H1 (cell line): ENCODE results near the gene TC2N. TPM values are rescaled to one million over a fixed set of nuclear protein-coding genes. Genes with fewer than 3 reads are reported as not detected.

Source experiments
- CTCF ChIA-PET: fragments of 300-600 bp; sonication (Branson Sonifier 250); formaldehyde crosslinking; loops from one replicate; lab custom pipeline; 2021; ENCODE audit not compliant: partially characterized antibody; lab: Charles Lee
- POLR2A ChIA-PET: fragments of 300-600 bp; sonication (Branson Sonifier 250); formaldehyde crosslinking; loops from one replicate; lab custom pipeline; 2021; ENCODE audit warnings: inconsistent platforms; ENCODE audit not compliant: partially characterized antibody; lab: Charles Lee
- DNase-seq, 2 experiments: peaks; one replicate each; pipeline versions ENCODE4 v3.0.0 to v3.0.0-alpha.2; 2010 to 2022; ENCODE audit warnings: low spot score in 2 of 2, low read depth in 1 of 2, mixed read lengths in 1 of 2
- FAIRE-seq: peaks from 2 replicates; lab custom pipeline; 2011; peaks lifted over from hg19 to GRCh38; lab: Jason Lieb, UNC
- H2AFZ ChIP-seq: 2 replicates; pipeline ENCODE4 v1.8.1; 2012; ENCODE audit warnings: low read length, inconsistent platforms
- H2AK5ac ChIP-seq: 2 replicates; pipeline ENCODE4 v1.6.1; 2013; ENCODE audit warnings: low read depth, low read length
- H2BK120ac ChIP-seq: replicated peaks from 2 replicates; pipeline ENCODE3; 2013; ENCODE audit warnings: low read depth, low read length, inconsistent platforms
- H2BK12ac ChIP-seq: 2 replicates; pipeline ENCODE4 v1.6.1; 2013; ENCODE audit warnings: low read depth, low read length
- H2BK15ac ChIP-seq: 2 replicates; pipeline ENCODE4 v1.6.1; 2013; ENCODE audit warnings: low read length
- H2BK20ac ChIP-seq: 2 replicates; pipeline ENCODE4 v1.6.1; 2013; ENCODE audit warnings: low read length
- H2BK5ac ChIP-seq: 2 replicates; pipeline ENCODE4 v1.6.1; 2013; ENCODE audit warnings: low read depth, low read length
- H3K14ac ChIP-seq: 2 replicates; pipeline ENCODE4 v1.6.1; 2013; ENCODE audit warnings: inconsistent platforms; ENCODE audit not compliant: insufficient read length
- H3K18ac ChIP-seq: 2 replicates; pipeline ENCODE4 v1.6.1; 2013; ENCODE audit warnings: low read length; ENCODE audit errors: extremely low read depth
- H3K23ac ChIP-seq: 2 replicates; pipeline ENCODE4 v1.6.1; 2013; ENCODE audit warnings: inconsistent platforms; ENCODE audit not compliant: insufficient read length
- H3K23me2 ChIP-seq: 2 replicates; pipeline ENCODE4 v1.6.1; 2013; ENCODE audit warnings: low read depth, low read length
- H3K27ac ChIP-seq: 2 replicates; pipeline ENCODE4 v1.6.1; 2011; ENCODE audit warnings: low read depth, low read length, inconsistent platforms
- H3K27me3 ChIP-seq, 4 experiments: replicated peaks in 1 of 4; 1 replicate in 1 of 4; 2 replicates in 3 of 4; pipeline versions ENCODE4 v1.6.1 to v1.8.1; 2011 to 2013; ENCODE audit warnings: low read length in 3 of 4, mild to moderate bottlenecking in 3 of 4, inconsistent platforms in 2 of 4, mixed read lengths in 2 of 4, moderate library complexity in 1 of 4; ENCODE audit not compliant: control insufficient read depth in 3 of 4, insufficient read depth in 3 of 4; ENCODE audit errors: extremely low read depth in 1 of 4
- H3K36me3 ChIP-seq, 4 experiments: 2 replicates each; pipeline versions ENCODE4 v1.6.1 to v1.8.1; 2011 to 2013; ENCODE audit warnings: mild to moderate bottlenecking in 4 of 4, low read length in 3 of 4, moderate library complexity in 2 of 4, control low read depth in 1 of 4, inconsistent platforms in 1 of 4; ENCODE audit not compliant: insufficient read depth in 4 of 4, control insufficient read depth in 2 of 4
- H3K4ac ChIP-seq: replicated peaks from 2 replicates; pipeline ENCODE3; 2013; ENCODE audit warnings: low read length, low read depth, mixed read lengths, inconsistent platforms; ENCODE audit not compliant: insufficient read length
- H3K4me1 ChIP-seq, 4 experiments: replicated peaks in 1 of 4; 1 replicate in 1 of 4; 2 replicates in 3 of 4; pipeline versions ENCODE4 v1.6.1 to v1.8.1; 2011 to 2013; ENCODE audit warnings: low read length in 3 of 4, inconsistent platforms in 2 of 4, mixed read lengths in 1 of 4; ENCODE audit not compliant: insufficient read depth in 4 of 4, control insufficient read depth in 3 of 4
- H3K4me2 ChIP-seq, 2 experiments: 2 replicates each; pipeline versions ENCODE4 v1.6.1 to v1.8.1; 2011 to 2013; ENCODE audit warnings: low read depth in 2 of 2, low read length in 2 of 2, control low read depth in 1 of 2, inconsistent platforms in 1 of 2, mild to moderate bottlenecking in 1 of 2; ENCODE audit not compliant: insufficient read depth in 1 of 2
- H3K4me3 ChIP-seq, 4 experiments: fragments of 200-600, 300-600 bp in 1 of 4; sonication (generic), shearing (Covaris generic), sonication (Bioruptor Twin) in 1 of 4; 2 replicates each; pipeline versions ENCODE4 v1.5.1 to v1.8.1; 2011 to 2016; ENCODE audit warnings: low read length in 4 of 4, low read depth in 3 of 4, control low read depth in 2 of 4, inconsistent platforms in 2 of 4, mild to moderate bottlenecking in 2 of 4, mixed read lengths in 1 of 4, moderate library complexity in 1 of 4; ENCODE audit not compliant: insufficient read depth in 2 of 4; ENCODE audit errors: extremely low read depth in 1 of 4
- H3K56ac ChIP-seq: replicated peaks from 2 replicates; pipeline ENCODE3; 2013; ENCODE audit warnings: low read depth, mild to moderate bottlenecking, mixed read lengths, low read length, inconsistent platforms; ENCODE audit not compliant: insufficient read length
- H3K79me1 ChIP-seq: 2 replicates; pipeline ENCODE4 v1.6.1; 2013; ENCODE audit warnings: low read depth, low read length, control low read depth
- H3K79me2 ChIP-seq, 2 experiments: 2 replicates each; pipeline versions ENCODE4 v1.6.1 to v1.8.1; 2012 to 2013; ENCODE audit warnings: low read length in 2 of 2, mild to moderate bottlenecking in 2 of 2, inconsistent platforms in 1 of 2; ENCODE audit not compliant: insufficient read depth in 2 of 2, control insufficient read depth in 1 of 2
- H3K9ac ChIP-seq, 4 experiments: replicated peaks in 1 of 4; 1 replicate in 1 of 4; 2 replicates in 3 of 4; pipeline versions ENCODE4 v1.6.1 to v1.8.1; 2011 to 2013; ENCODE audit warnings: low read depth in 3 of 4, low read length in 3 of 4, control low read depth in 2 of 4, mild to moderate bottlenecking in 2 of 4, moderate library complexity in 2 of 4, inconsistent platforms in 1 of 4; ENCODE audit errors: extremely low read depth in 1 of 4
- H3K9me3 ChIP-seq, 2 experiments: 2 replicates each; pipeline versions ENCODE4 v1.6.1 to v1.8.1; 2012 to 2013; ENCODE audit warnings: mild to moderate bottlenecking in 2 of 2, moderate library complexity in 2 of 2, control low read depth in 1 of 2, inconsistent platforms in 1 of 2, low read depth in 1 of 2, low read length in 1 of 2, mixed read lengths in 1 of 2; ENCODE audit not compliant: insufficient read depth in 2 of 2
- H4K20me1 ChIP-seq, 2 experiments: replicated peaks in 1 of 2; 2 replicates each; pipeline versions ENCODE3 to v1.8.1; 2011 to 2013; ENCODE audit warnings: inconsistent platforms in 2 of 2, low read length in 2 of 2, mild to moderate bottlenecking in 1 of 2; ENCODE audit not compliant: insufficient read depth in 2 of 2, control insufficient read depth in 1 of 2
- H4K5ac ChIP-seq: 2 replicates; pipeline ENCODE4 v1.6.1; 2013; ENCODE audit warnings: low read length, low read depth, mixed read lengths, inconsistent platforms; ENCODE audit not compliant: insufficient read length
- H4K8ac ChIP-seq: 2 replicates; pipeline ENCODE4 v1.8.0; 2013; ENCODE audit warnings: mild to moderate bottlenecking, moderate library complexity, low read length, inconsistent platforms; ENCODE audit not compliant: insufficient read depth; ENCODE audit errors: extremely low read depth
- H4K91ac ChIP-seq: replicated peaks from 2 replicates; pipeline ENCODE3; 2013; ENCODE audit warnings: low read length, mixed read lengths, inconsistent platforms; ENCODE audit not compliant: insufficient read length
- CEBPB ChIP-seq: IDR thresholded peaks from 2 replicates; pipeline ENCODE4 v1.6.1; 2012; ENCODE audit warnings: low read depth, low read length
- CTCF ChIP-seq, 3 experiments: IDR thresholded peaks; 1 replicate in 2 of 3; 2 replicates in 1 of 3; pipeline versions ENCODE4 v1.5.1 to v1.6.1; 2011; ENCODE audit warnings: low read length in 3 of 3, mild to moderate bottlenecking in 3 of 3, inconsistent platforms in 2 of 3, low read depth in 1 of 3, moderate library complexity in 1 of 3; ENCODE audit not compliant: insufficient read depth in 1 of 3; ENCODE audit errors: control extremely low read depth in 1 of 3
- FOSL1 ChIP-seq: IDR thresholded peaks from 2 replicates; pipeline ENCODE4 v1.6.1; 2011; ENCODE audit warnings: mild to moderate bottlenecking, low read depth, low read length, moderate library complexity; ENCODE audit not compliant: insufficient read depth
- JUN ChIP-seq: IDR thresholded peaks from 2 replicates; pipeline ENCODE4 v1.6.1; 2011; ENCODE audit warnings: low read depth, mild to moderate bottlenecking, improper control_type of control experiment, low read length
- KDM1A ChIP-seq: fragments of 200-600, 300-600 bp; sonication (generic); IDR thresholded peaks from 2 replicates; pipeline ENCODE4 v1.7.1; 2016; ENCODE audit warnings: mild to moderate bottlenecking, low read length, borderline replicate concordance
- KDM4A ChIP-seq: IDR thresholded peaks from one replicate; pipeline ENCODE4 v1.7.1; 2012; ENCODE audit warnings: low read depth, mild to moderate bottlenecking, moderate library complexity, low read length, inconsistent platforms; ENCODE audit not compliant: severe bottlenecking
- NANOG ChIP-seq: IDR thresholded peaks from 2 replicates; pipeline ENCODE4 v1.6.1; 2011; ENCODE audit warnings: low read length, low read depth, mild to moderate bottlenecking, inconsistent platforms; ENCODE audit not compliant: insufficient read depth, poor library complexity, severe bottlenecking
- PHF8 ChIP-seq: fragments of 200-600 bp; sonication (generic); conservative IDR thresholded peaks from 2 replicates; pipeline ENCODE4 v1.7.1; 2012; ENCODE audit warnings: low read depth, mild to moderate bottlenecking, inconsistent platforms, low read length, moderate library complexity
- POLR2AphosphoS5 ChIP-seq: IDR thresholded peaks from 2 replicates; pipeline ENCODE4 v1.6.1; 2011; ENCODE audit warnings: low read depth, low read length
- SIN3A ChIP-seq, 2 experiments: IDR thresholded peaks in 1 of 2; conservative IDR thresholded peaks in 1 of 2; 2 replicates each; pipeline ENCODE4 v1.6.1; 2011 to 2012; ENCODE audit warnings: low read length in 2 of 2, improper control_type of control experiment in 1 of 2, low read depth in 1 of 2, mild to moderate bottlenecking in 1 of 2
- WGBS, 2 experiments: shearing (Covaris generic) in 1 of 2; methylation state at CpG; one replicate each; pipeline versions ENCODE4 v1.1.6 to v1.1.7; 2013 to 2015; ENCODE audit warnings: low lambda C conversion rate in 2 of 2, mixed read lengths in 2 of 2, inconsistent platforms in 1 of 2, low coverage in 1 of 2, missing lambda C conversion rate in 1 of 2; ENCODE audit not compliant: insufficient replicate concordance in 2 of 2, insufficient coverage in 1 of 2, insufficient read length in 1 of 2; ENCODE audit errors: extremely low coverage in 1 of 2, missing lambda C conversion rate in 1 of 2; 5-methylcytosine and 5-hydroxymethylcytosine counted together
- polyA plus RNA-seq, 7 experiments: library from polyadenylated mRNA; depleted of rRNA in 3 of 7; stranded (reverse) in 5 of 7; unstranded in 2 of 7; fragments of >200 nt in 5 of 7; fragments of 200-250 nt in 2 of 7; gene quantifications; 1 replicate in 5 of 7; 2 replicates in 1 of 7; 4 replicates in 1 of 7; pipeline versions ENCODE4 v1.2.1 to v1.2.3, GENCODE V29; 2011 to 2013; ENCODE audit warnings: missing spikeins in 2 of 7, mixed read lengths in 2 of 7
- total RNA-seq: library from RNA; stranded (reverse); fragmentation: NEBNext Ultra II Directional; extraction: Animal tissue kit (Norgen Biotek cat#: 25700); gene quantifications from 2 replicates; pipeline ENCODE4 v1.2.1, GENCODE V29; 2021

TC2N gene
- total and polyA plus RNA-seq, 2 of the 8 experiments (the other 6 are each of a cell fraction or from before 2014, with no cell fraction given), result 9.7 to 36.2 TPM

DNA sequence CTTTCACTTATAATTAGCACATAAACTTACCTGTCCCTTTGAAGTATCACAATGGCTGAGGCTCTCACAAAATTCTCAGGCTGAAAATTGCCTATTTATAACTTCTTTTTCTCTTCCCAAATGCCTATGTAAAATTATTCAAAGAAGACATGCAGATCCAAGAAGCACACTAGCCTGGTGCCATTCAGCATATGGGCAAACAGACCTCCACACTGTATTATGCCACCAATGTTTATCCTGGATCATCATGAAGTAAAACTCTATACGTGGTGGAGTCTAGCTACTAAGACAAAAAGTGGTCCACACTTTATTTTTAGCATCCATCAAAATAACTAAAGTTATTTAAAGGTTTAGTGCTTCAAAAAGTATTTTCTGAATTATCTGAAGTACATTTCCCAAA is 15.8 kb downstream of the TC2N start:
- DNase-seq (no peak), FAIRE-seq (no peak)
- Histone ChIP-seq H3K4me2 (no peak overlapping the region), H3K9me3 (no peaks in the 10 kb centered on the region), H3K79me1 (no peaks in the 10 kb centered on the region), H3K56ac (no peak overlapping the region), H3K4me1 (peaks cover 2 to 8% (median 5%) of the 10 kb centered on the region in 4 experiments; a peak in 5 of 7 replicates), H3K27ac (no peak overlapping the region), H2BK20ac (no peak overlapping the region), H2AK5ac (no peak overlapping the region), H3K14ac (no peak overlapping the region), H4K8ac (no peak overlapping the region), H2BK15ac (no peak overlapping the region), H2BK12ac (no peak overlapping the region), H2BK120ac (no peak overlapping the region), H3K4me3 (no peak overlapping the region), H4K20me1 (no peaks in the 10 kb centered on the region), H3K9ac (no peak overlapping the region), H3K18ac (no peak overlapping the region), H3K27me3 (no peaks in the 10 kb centered on the region), H3K79me2 (no peaks in the 10 kb centered on the region), H3K4ac (no peak overlapping the region), H4K5ac (no peak overlapping the region), H4K91ac (no peak overlapping the region), H3K36me3 (no peaks in the 10 kb centered on the region), H3K23ac (no peak overlapping the region), H3K23me2 (no peaks in the 10 kb centered on the region), H2BK5ac (no peak overlapping the region), H2AFZ (no peak overlapping the region)
- TF ChIP-seq NANOG (no peak), FOSL1 (no peak), JUN (no peak), POLR2AphosphoS5 (no peak), KDM4A (no peak), CEBPB (no peak), CTCF (IDR thresholded peaks at IDR 0.05; ENCODE audit: control extremely low read depth in 1 of 3, insufficient read depth in 1 of 3, low read depth in 1 of 3, low read length in 3 of 3) (no peak), PHF8 (no peak), KDM1A (no peak), SIN3A (conservative IDR thresholded peaks at IDR 0.05 in 1 of 2, IDR thresholded peaks at IDR 0.05 in 1 of 2; ENCODE audit: low read depth in 1 of 2, low read length in 2 of 2) (no peak)
- ChIA-PET CTCF (interaction anchor here (0.6 to 1.5 kb wide), 3 partner anchors 10 to 37 kb away, joined by 3 to 5 read pairs (median 5); no protein-coding TSS in a partner anchor), POLR2A (no interaction called here)
- 0% methylated on average over 1 of the region's 1 CpG; no CpG with 5 or more reads in 1 of the 2 experiments for WGBS, 2 experiments
